ENCODE measurements around the gene APLN. TPM values are rescaled to one million over a fixed set of nuclear protein-coding genes. Genes with fewer than 3 reads are reported as not detected.

The APLN gene
- total and polyA plus RNA-seq, 3 experiments from 2014 or later, result 0.11 TPM; not detected in 1

GRCh38 chrX:129609395-129609794, 45.4 kb downstream of the APLN start:
- ChIA-PET CTCF (interaction anchor here (1.1 to 2.9 kb wide), 2 partner anchors 26 to 451 kb away, joined by 3 to 11 read pairs; no protein-coding TSS in a partner anchor), POLR2A (no interaction called here)
- peaks cover 5% of the 10 kb centered on the region for H3K4me1 ChIP-seq (ENCODE audit: insufficient read depth, low read length)
- H3K27ac ChIP-seq (ENCODE audit: low read depth, low read length), result no peak overlapping the region
- no peaks in the 10 kb centered on the region for H3K36me3 ChIP-seq (ENCODE audit: insufficient read depth, low read length)
- Mint-ChIP-seq H3K4me1 (peaks cover 15 to 17% (median 16%) of the 10 kb centered on the region in 3 donors), H3K9me3 (no peaks in the 10 kb centered on the region), H3K27me3 (peaks cover 0 to 5% of the 10 kb centered on the region in 2 donors), H3K36me3 (no peaks in the 10 kb centered on the region), H3K27ac (no peak overlapping the region), H3K4me3 (no peak overlapping the region)
- no peaks in the 10 kb centered on the region for H3K27me3 ChIP-seq (ENCODE audit: insufficient read depth, low read length, poor library complexity, severe bottlenecking)
- no peak for DNase-seq
- no peak overlapping the region for H3K4me3 ChIP-seq (ENCODE audit: low read length)
- no peaks in the 10 kb centered on the region for H3K9me3 ChIP-seq (ENCODE audit: low read length)

- Histone ChIP-seq H3K36me3 (ENCODE audit: insufficient read depth, low read length) (no peaks in the 10 kb centered on the region), H3K9me3 (ENCODE audit: low read length) (no peaks in the 10 kb centered on the region), H3K27me3 (ENCODE audit: insufficient read depth, low read length, poor library complexity, severe bottlenecking) (no peaks in the 10 kb centered on the region), H3K4me1 (ENCODE audit: insufficient read depth, low read length) (peaks cover 9% of the 10 kb centered on the region), H3K4me3 (ENCODE audit: low read length) (no peak overlapping the region), H3K27ac (ENCODE audit: low read depth, low read length) (no peak overlapping the region)
- H3K9me3 Mint-ChIP-seq, result no peaks in the 10 kb centered on the region
- H3K4me3 Mint-ChIP-seq, result no peak overlapping the region
- H3K27ac Mint-ChIP-seq, result no peak overlapping the region
- peaks cover 0 to 5% of the 10 kb centered on the region in 2 donors for H3K27me3 Mint-ChIP-seq
- ChIA-PET CTCF (interaction anchor here (1.1 to 2.9 kb wide), 2 partner anchors 297 to 452 kb away, joined by 4 to 11 read pairs; partner anchors contain the start of gene UTP14A), POLR2A (no interaction called here)
- no peaks in the 10 kb centered on the region for H3K36me3 Mint-ChIP-seq
- DNase-seq, result no peak
- H3K4me1 Mint-ChIP-seq, result peaks cover 17 to 20% (median 18%) of the 10 kb centered on the region in 3 donors
These were observed 46.3 kb downstream of the APLN start for GRCh38 chrX:129608496-129608895.

- ChIA-PET POLR2A (no interaction called here), CTCF (interaction anchor here (0.6 kb wide), 1 partner anchor 13 kb away, joined by 3 read pairs; no protein-coding TSS in a partner anchor)
- H3K4me3 Mint-ChIP-seq, result no peak overlapping the region
- peak; percentile 29 to 62 (median 46) for DNase-seq
- H3K27me3 Mint-ChIP-seq, result peaks cover 0 to 4% of the 10 kb centered on the region in 2 donors
- Histone ChIP-seq H3K9me3 (ENCODE audit: low read length) (no peaks in the 10 kb centered on the region), H3K36me3 (ENCODE audit: insufficient read depth, low read length) (no peaks in the 10 kb centered on the region), H3K4me3 (ENCODE audit: low read length) (no peak overlapping the region), H3K27ac (ENCODE audit: low read depth, low read length) (no peak overlapping the region), H3K4me1 (ENCODE audit: insufficient read depth, low read length) (peaks cover 9% of the 10 kb centered on the region), H3K27me3 (ENCODE audit: insufficient read depth, low read length, poor library complexity, severe bottlenecking) (no peaks in the 10 kb centered on the region)
- H3K27ac Mint-ChIP-seq, result peak overlapping the region in 2 of 8 donors; percentile 3 to 78
- H3K9me3 Mint-ChIP-seq, result no peaks in the 10 kb centered on the region
- peaks cover 16 to 25% (median 18%) of the 10 kb centered on the region in 3 donors for H3K4me1 Mint-ChIP-seq
- H3K36me3 Mint-ChIP-seq, result no peaks in the 10 kb centered on the region
These were observed 47.8 kb downstream of the APLN start for GRCh38 chrX:129606918-129607317.

GRCh38 chrX:129600981-129601424, 53.8 kb downstream of the APLN start:
- Mint-ChIP-seq H3K4me3 (no peak overlapping the region), H3K9me3 (no peaks in the 10 kb centered on the region), H3K27me3 (peaks cover 5 to 15% of the 10 kb centered on the region in 2 donors), H3K4me1 (peaks cover 10 to 21% (median 18%) of the 10 kb centered on the region in 3 donors), H3K27ac (peak overlapping the region in 1 of 8 donors; percentile 68), H3K36me3 (no peaks in the 10 kb centered on the region)
- Histone ChIP-seq H3K9me3 (ENCODE audit: low read length) (no peaks in the 10 kb centered on the region), H3K27me3 (ENCODE audit: insufficient read depth, low read length, poor library complexity, severe bottlenecking) (no peaks in the 10 kb centered on the region), H3K4me3 (ENCODE audit: low read length) (no peak overlapping the region), H3K36me3 (ENCODE audit: insufficient read depth, low read length) (no peaks in the 10 kb centered on the region), H3K27ac (ENCODE audit: low read depth, low read length) (no peak overlapping the region), H3K4me1 (ENCODE audit: insufficient read depth, low read length) (peaks cover 15% of the 10 kb centered on the region)
- no peak for DNase-seq
- ChIA-PET CTCF (interaction anchor here (0.6 to 1.1 kb wide), 4 partner anchors 17 to 460 kb away, joined by 3 to 5 read pairs (median 4); no protein-coding TSS in a partner anchor), POLR2A (no interaction called here)

- Histone ChIP-seq H3K4me1 (ENCODE audit: insufficient read depth, low read length) (peaks cover 15% of the 10 kb centered on the region), H3K27ac (ENCODE audit: low read depth, low read length) (no peak overlapping the region), H3K4me3 (ENCODE audit: low read length) (no peak overlapping the region), H3K36me3 (ENCODE audit: insufficient read depth, low read length) (no peaks in the 10 kb centered on the region), H3K9me3 (ENCODE audit: low read length) (no peaks in the 10 kb centered on the region), H3K27me3 (ENCODE audit: insufficient read depth, low read length, poor library complexity, severe bottlenecking) (no peaks in the 10 kb centered on the region)
- CTCF ChIA-PET, result no interaction called here
- Mint-ChIP-seq H3K36me3 (no peaks in the 10 kb centered on the region), H3K4me3 (no peak overlapping the region), H3K27ac (peak overlapping the region in 1 of 8 donors; percentile 48), H3K4me1 (peaks cover 10 to 17% (median 15%) of the 10 kb centered on the region in 3 donors), H3K9me3 (no peaks in the 10 kb centered on the region), H3K27me3 (peaks cover 5 to 15% of the 10 kb centered on the region in 2 donors)
- DNase-seq, result no peak
- POLR2A ChIA-PET, result no interaction called here
These were observed 54.8 kb downstream of the APLN start for GRCh38 chrX:129599996-129600395.

- Histone ChIP-seq H3K27ac (ENCODE audit: low read depth, low read length) (no peak overlapping the region), H3K4me1 (ENCODE audit: insufficient read depth, low read length) (peaks cover 10% of the 10 kb centered on the region), H3K36me3 (ENCODE audit: insufficient read depth, low read length) (no peaks in the 10 kb centered on the region), H3K4me3 (ENCODE audit: low read length) (no peak overlapping the region), H3K9me3 (ENCODE audit: low read length) (no peaks in the 10 kb centered on the region), H3K27me3 (ENCODE audit: insufficient read depth, low read length, poor library complexity, severe bottlenecking) (no peaks in the 10 kb centered on the region)
- Mint-ChIP-seq H3K36me3 (no peaks in the 10 kb centered on the region), H3K27me3 (peaks cover 5 to 15% of the 10 kb centered on the region in 2 donors), H3K27ac (no peak overlapping the region), H3K4me3 (no peak overlapping the region), H3K9me3 (no peaks in the 10 kb centered on the region), H3K4me1 (peaks cover 10 to 17% (median 15%) of the 10 kb centered on the region in 3 donors)
- CTCF ChIA-PET, result no interaction called here
- DNase-seq, result no peak
- POLR2A ChIA-PET, result no interaction called here
These were observed 55.3 kb downstream of the APLN start for GRCh38 chrX:129599499-129599898.

GRCh38 chrX:129597905-129598304, 56.9 kb downstream of the APLN start:
- H3K27ac ChIP-seq (ENCODE audit: low read depth, low read length), result no peak overlapping the region
- no peak overlapping the region for H3K27ac Mint-ChIP-seq
- DNase-seq, result no peak
- H3K27me3 ChIP-seq (ENCODE audit: insufficient read depth, low read length, poor library complexity, severe bottlenecking), result no peaks in the 10 kb centered on the region
- H3K4me3 Mint-ChIP-seq, result no peak overlapping the region
- no peaks in the 10 kb centered on the region for H3K36me3 Mint-ChIP-seq
- H3K36me3 ChIP-seq (ENCODE audit: insufficient read depth, low read length), result no peaks in the 10 kb centered on the region
- no peaks in the 10 kb centered on the region for H3K9me3 Mint-ChIP-seq
- ChIA-PET CTCF (no interaction called here), POLR2A (no interaction called here)
- peaks cover 0 to 6% (median 5%) of the 10 kb centered on the region in 3 donors for H3K4me1 Mint-ChIP-seq
- peaks cover 5 to 15% of the 10 kb centered on the region in 2 donors for H3K27me3 Mint-ChIP-seq
- peaks cover 6% of the 10 kb centered on the region for H3K4me1 ChIP-seq (ENCODE audit: insufficient read depth, low read length)
- no peak overlapping the region for H3K4me3 ChIP-seq (ENCODE audit: low read length)
- H3K9me3 ChIP-seq (ENCODE audit: low read length), result no peaks in the 10 kb centered on the region

GRCh38 chrX:129596077-129596476, 58.7 kb downstream of the APLN start:
- Histone ChIP-seq H3K36me3 (ENCODE audit: insufficient read depth, low read length) (no peaks in the 10 kb centered on the region), H3K4me3 (ENCODE audit: low read length) (no peak overlapping the region), H3K27ac (ENCODE audit: low read depth, low read length) (no peak overlapping the region), H3K4me1 (ENCODE audit: insufficient read depth, low read length) (peaks cover under 1% of the 10 kb centered on the region), H3K27me3 (ENCODE audit: insufficient read depth, low read length, poor library complexity, severe bottlenecking) (no peaks in the 10 kb centered on the region), H3K9me3 (ENCODE audit: low read length) (no peaks in the 10 kb centered on the region)
- DNase-seq, result no peak
- Mint-ChIP-seq H3K9me3 (no peaks in the 10 kb centered on the region), H3K4me1 (no peaks in the 10 kb centered on the region), H3K27me3 (peaks cover 5 to 13% of the 10 kb centered on the region in 2 donors), H3K27ac (no peak overlapping the region), H3K36me3 (no peaks in the 10 kb centered on the region), H3K4me3 (no peak overlapping the region)
- ChIA-PET CTCF (no interaction called here), POLR2A (no interaction called here)
